Activated T-cell treated with anti-CD3 and anti-CD28 coated beads for 4 hours (primary cell): ENCODE measurements around the gene CETP.
"Not testable (repeated sequence)": the region's sequence is repeated elsewhere in the genome, so short reads cannot be mapped to it uniquely, and the experiment has no call there.

ENCODE experiments used
- DNase-seq: peaks from one replicate; pipeline ENCODE4 v3.0.0-alpha.2; 2020

CETP gene

DNA sequence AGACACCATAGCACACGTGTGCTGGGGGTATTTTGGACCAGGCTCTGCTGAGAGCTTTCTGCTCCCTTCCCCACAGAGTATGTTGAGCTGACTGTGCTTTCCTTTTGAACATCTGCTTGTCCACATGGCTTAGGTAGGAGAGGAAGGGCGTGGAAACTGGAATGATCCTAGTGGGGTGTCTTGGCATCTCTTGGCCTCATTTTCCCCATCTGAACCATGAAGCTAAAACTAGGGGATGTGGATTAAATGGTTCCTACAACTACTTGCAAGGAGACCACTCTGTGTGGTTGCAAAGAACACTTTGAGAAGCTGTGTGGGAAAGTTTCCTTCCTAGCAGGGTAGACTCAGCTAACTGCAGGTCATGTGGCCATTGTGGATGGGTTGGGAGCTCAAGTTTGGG is 20.9 kb downstream of the CETP start:
- no peak for DNase-seq

DNA sequence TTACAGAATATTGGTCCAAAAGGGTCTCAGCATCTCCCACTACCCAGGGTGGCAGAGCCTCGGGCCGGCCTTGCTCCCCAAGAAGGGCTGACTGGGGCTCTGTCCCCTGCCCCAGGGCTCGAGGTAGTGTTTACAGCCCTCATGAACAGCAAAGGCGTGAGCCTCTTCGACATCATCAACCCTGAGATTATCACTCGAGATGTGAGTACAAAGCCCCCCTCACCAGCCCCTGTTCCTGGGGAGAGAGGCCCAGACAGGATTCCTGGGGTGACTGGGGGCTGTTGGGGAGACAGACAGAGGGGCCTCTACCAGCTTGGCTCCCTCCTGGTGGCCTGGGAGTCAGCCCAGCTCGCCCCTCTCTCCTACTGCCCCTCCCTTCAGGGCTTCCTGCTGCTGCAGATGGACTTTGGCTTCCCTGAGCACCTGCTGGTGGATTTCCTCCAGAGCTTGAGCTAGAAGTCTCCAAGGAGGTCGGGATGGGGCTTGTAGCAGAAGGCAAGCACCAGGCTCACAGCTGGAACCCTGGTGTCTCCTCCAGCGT is 21.5 kb downstream of the CETP start:
- DNase-seq: no peak

DNA sequence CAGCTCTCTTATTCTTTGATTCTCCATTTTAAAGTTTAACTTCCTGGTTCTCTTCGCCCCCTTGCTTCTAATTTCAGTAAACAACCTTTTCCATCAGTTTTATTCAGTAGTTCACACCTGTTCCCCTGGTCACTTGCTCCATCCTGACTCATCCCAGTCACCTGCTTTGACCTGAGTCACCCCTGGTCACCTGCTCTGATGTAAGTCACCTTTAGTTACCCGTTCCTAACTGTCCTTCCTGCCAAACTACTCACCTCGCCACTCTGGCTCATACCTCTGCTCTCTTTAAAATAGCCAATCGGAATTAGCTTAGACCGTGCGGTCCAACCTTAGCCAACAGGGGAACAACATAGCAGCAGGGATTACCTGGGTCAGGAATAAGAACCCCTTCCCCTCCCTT is 22.9 kb downstream of the CETP start:
- DNase-seq: no peak

DNA sequence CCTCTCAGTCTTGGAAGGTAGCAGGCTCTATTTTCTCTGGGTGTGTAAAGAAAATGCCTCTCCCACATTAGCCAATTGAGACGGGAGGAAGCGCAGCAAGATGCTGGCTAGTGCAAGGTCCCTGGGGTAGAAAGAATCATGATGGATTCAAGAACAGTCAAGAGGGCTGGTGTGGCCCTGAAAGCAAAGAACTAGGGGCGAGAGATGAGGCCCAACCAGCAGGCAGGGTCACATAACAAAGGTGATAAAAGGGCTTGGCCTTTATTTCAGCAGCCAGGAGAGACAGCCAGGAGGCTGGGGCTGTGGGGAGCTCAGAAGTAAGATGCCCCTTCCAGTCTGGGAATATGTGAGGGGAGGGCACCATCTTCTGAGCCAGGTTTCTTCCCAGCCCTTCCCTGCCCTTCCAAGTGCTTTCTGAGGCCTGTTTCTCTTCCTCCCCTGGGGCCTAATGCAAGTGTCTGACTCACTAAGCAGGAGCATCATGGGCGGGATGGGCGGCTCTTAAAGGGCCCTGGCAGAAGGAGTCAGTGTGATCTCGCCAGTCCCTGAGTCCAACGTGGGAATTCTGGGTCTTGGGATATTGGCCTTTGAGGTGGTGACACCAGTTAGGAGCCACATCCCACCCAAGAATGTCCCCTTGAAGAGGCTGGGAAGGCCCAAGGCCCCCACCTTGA is 23.7 kb downstream of the CETP start:
- no peak for DNase-seq

DNA sequence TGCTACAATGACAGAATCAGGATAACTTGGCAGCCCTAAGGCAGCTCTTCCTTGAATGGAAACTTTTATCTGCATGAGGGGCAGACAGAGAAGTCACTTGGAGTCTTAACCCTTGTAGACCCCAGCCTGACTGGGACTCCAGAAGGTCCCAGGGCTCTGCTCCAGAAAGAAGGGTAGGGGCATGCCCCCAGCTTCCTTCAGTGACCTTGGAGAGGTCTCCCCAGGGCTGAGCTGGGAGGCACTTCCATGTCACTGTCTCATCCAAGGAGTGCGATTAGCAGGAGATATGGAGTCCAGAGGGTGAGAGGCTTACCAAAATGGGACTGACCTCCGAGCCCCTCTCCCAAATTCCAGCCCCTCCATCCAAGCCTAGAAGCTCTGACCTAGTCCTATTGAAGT is 24.2 kb downstream of the CETP start:
- no peak for DNase-seq

DNA sequence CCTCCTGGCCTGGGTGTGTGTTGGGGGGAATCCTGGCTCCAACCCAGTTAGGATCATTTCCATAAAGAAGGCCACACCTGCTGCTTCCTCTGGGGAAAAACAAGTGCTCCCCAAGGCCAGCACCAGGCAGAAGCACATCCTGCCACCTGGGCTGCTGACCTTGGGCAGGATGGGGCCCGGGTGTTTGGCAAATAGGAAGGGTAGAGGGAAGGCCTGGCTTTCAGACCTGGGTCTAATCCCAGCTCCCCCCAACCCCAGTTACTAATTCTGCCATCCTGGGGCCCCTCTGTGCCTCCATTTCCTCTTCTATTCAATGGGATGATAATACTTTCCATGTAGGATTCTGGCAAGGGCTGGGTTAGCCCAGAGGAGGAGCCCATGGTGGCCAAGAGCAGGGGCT is 24.6 kb downstream of the CETP start:
- DNase-seq: no peak

DNA sequence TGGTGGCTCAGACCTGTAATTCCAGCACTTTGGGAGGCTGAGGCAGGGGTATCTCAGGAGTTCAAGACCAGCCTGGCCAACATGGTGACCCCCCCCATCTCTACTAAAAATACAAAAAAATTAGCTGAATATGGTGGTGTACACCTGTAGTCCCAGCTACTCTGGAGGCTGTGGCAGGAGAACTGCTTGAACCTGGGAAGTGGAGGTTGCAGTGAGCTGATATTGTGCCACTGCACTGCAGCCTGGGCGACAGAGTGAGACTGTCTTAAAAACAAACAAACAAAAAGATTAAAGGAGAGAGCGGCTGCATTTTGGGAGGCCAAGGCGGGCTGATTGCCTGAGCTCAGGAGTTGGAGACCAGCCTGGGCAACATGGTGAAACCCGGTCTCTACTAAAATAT is 25.2 kb downstream of the CETP start:
- DNase-seq: not testable (repeated sequence)

DNA sequence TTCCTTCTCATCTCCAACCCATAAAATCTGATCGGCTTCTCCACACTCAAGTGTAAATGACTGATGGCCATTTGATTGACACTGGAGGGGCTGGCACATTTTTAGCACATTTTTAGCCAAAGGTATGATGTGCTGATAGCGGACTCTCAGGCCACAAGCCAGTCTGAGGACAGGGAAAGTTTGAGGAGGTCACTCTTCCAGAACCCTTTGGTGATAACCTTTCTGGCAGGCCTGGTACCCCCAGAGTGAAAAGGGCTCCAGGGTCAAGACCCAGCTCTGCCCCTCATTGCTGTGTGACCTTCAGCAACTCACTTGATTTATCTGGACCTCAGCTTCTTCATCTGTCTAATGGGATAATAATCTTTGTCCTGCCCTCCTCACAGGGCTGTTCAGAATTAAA is 25.9 kb downstream of the CETP start:
- no peak for DNase-seq

DNA sequence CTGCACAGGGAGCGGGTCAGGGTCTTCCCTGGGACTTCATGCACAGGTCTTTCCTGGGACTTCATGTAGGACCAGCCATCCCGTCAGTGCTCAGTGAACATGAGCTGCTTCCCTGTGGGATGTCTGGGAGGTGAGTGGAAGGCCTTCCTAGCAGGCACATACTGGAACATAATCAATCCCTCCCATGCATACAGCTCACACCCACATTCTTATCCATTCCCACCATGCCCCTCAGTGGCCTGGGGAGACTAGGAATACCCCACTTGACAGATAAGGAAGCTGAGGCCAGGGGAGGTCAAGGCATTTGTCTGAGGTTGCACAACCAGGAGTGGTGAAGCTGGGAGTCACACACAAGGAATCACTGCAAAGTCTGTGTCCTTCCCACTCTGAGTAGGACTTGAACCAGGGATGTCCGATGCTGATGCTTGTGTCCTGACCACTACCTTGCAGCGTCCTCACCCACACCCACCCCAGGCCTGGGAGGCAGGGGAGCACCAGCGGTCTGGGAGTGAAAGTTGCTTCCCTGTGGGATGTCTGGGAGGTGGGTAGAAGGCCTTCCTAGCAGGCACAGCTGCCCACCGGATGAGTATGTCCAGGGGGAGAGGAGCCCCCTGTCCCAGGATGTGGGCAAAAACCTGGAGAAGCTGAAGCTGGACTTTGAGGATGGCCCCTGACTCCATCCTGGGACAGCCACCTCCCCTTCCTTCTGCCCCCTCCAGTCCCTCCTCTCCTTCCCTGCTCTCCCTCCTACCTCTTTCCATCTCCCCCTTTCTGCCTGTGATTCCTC is 26.6 kb downstream of the CETP start:
- DNase-seq: no peak

DNA sequence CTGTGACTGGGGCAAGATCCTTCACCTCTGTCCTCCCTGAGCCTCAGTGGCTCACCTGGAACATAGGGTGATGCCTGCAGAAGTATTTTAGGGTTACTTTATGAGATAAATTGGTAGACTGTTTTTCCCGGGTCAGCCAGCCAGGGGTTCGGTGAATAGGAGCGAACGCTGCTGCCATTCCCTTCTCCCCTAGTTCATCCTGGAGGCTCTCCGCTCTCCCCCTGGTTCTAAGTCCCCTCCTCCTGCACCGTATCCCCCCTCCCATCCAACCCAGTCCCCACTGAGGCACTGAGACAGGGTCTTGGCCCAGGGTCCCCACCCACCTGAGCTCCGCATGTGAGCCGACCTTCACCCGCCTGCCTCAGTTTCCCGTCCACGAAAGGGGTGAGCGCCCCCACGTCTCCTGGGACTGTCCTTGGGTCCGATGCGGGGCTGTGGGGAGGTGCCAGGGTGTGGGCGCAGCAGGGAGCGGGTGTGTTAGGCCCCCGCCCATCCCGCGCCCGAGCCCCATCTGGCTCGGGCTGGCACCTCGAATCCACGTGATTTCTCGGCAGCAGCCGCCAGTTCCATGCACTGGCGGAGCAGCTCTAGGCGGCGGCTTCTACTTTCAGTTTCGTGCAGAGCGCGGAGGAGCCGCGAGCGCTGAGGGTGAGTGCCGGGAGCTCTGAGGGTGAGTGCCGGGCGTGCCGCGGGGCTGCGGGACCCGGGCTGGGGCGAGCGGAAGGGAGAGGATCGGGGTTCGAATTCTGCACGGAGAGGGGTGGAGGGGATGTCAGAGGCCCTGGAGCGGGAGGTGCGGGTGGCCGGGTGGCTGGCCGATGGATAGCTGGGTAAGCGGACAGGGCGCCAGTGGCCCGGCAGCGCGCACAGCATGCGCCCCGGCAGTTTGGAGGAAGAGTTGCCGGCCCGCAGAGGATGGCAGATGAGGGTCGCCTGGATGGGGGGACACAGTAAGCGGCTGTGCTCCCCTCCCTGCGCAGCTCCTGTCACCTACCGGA is 27.5 kb downstream of the CETP start, which contains the start of gene NLRC5:
TSS of gene NLRC5 (plus strand) at position 610 of the 998 bp plus-strand sequence. CDS start 31,156 bp downstream, outside the sequence.
- peak; percentile 97 for DNase-seq

DNA sequence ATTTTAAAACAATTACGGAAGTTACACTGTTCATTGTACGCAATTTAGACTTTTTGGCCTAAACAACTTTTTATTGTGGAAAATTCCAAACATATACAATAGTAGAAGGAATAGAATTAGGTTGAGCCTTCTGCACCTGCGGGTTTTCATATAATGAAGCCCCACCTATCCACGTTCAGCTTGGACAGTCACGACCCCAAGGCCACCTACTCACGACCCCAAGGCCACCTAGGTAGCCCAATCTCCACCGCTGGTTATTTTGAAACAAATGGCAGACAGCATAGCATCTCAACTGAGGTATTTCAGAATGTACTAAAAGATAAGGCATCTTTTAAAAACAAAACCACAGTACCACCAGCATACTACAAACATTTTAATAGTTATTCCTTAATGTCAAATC is 28.2 kb downstream of the CETP start:
- no peak for DNase-seq

DNA sequence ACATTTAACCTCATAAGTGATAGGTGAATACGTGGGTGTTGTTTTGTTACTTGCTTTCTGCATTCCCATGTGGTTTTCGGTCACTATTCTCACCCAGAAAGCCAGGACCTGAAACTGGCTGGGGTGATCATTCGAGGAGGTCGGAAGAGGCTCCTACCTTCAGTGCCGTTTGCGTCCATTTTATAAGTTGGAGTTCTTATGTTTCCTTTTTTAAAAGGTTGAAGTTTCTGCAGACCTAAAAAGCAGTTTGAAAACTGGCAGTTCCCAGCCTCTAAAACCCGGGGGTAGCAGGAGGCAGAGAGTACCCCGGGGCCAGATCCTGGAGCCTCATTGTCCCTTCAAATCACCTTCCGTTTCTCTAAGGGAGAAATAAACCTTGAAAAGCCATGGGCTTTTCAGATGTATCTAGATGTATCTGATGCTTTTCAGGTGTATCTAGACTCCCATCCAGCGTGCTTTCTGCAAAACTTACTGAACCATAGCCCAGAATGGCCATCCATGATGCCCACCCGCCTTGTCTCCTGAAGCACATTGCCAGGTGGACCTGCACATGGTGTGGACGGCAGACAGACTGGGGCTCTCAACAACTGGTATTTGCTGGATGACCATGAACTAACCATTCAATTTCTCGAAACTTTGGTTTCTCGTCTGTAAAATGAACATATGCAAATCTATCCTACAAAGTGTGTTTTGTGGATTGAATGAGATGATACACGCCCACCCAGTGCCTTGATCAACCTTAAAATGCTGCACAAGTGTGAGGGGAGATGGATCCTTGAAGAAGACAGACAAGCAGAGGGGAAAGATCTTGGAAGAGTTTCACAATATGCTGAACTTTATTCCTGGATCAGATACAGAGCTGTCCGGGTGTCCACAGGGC is 28.9 kb downstream of the CETP start:
- DNase-seq: no peak

DNA sequence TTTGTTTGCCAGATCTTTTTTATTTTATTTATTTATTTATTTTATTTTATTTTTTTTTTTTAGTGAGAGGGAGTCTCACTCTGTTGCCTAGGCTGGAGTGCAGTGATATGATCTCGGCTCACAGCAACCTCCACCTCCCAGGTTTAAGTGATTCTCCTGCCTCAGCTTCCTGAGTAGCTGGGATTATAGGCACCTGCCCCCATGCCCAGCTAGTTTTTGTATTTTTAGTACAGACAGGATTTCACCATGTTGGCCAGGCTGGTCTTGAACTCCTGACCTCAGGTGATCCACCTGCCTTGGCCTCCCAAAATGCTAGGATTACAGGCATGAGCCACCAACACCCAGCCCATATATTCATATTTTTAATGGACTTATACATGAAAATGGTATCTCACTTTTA is 30.7 kb downstream of the CETP start:
- not testable (repeated sequence) for DNase-seq

DNA sequence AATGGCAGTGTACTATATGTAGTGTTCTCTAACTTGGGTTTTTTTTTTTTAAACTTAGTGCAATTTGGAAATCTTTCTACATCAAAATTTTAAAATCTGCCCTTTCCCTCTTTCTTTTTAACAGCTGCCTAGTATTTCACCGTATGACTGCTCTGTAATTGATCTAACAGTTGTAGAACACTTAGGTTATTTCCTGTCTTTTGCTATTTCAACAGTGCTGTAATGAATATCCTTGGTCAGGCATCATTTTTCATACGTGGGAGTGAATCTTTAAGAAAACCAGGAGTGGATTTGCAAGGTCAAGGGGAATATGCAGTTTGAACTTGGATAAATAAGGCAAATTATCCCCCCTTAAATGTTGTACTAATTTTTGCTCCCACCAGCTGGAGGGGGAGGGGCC is 31.5 kb downstream of the CETP start:
- DNase-seq: no peak

DNA sequence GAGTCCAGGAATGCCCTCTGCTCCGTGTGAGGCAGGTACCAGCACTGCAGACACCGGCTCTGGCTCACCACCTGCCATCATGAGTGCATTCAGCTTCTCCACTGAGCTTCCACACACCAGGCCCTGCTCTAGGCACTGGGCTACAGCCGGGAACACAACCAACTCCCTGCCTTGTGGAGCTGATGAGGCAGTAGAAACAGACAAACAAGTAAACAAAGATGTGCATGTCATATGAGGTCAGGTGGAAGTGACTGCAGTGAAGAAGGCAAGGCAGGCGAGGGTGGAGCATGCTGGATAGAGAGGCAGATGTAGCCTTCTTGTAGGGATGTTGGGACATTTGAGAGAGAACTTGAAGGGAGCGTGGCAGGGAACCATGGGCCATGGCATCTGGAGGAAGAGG is 32.6 kb downstream of the CETP start:
- DNase-seq: no peak

DNA sequence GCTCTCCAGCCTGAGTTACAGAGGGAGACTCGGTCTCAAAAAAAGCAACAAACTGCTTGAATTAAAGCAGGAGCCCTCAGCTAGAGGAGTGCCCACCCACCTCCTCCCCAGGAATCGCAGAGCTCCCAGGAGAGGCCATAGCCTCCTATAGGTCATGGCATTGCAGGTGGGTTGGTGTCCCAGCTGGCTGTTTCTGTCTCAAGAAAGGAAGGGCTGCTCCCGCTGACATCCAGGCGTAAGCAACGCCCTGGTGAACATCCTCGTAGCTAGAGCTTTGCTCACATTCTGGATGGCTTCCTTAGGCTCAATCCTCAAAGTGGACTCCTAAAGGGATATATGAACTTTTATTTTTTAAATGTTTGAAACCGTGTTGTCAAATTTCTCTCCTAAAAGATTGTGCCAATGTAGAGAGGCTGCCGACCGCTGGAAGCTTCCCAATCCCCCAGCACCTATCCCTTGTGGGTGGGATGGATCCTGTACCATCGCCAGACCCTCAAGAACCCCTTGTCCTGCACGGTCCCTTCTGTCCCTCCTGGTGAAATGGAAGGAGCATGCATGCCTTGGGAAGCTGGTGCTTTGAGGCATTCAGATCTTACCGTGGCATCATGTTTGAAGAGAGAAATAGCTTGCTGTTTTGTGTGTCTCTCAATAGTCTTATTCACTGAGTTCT is 33.5 kb downstream of the CETP start:
- DNase-seq: no peak

DNA sequence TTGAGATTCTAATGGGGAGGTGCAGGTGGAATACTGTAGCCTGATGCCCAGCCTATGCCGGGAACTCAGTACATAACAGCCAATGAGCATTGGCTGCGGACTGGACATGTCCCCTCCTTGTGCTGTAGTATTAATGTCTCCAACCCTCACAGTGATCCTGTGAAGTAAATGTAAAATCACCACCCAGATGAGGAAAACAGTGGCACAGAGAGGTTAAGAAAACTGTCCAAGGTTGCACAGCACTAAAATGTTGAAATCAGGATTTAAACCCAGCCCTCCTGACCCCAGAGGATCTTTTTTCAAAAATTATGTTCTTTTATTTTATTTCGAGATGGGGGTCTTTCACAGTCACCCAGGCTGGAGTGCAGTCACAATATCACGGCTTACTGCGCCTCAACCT is 35.5 kb downstream of the CETP start:
- DNase-seq: no peak

DNA sequence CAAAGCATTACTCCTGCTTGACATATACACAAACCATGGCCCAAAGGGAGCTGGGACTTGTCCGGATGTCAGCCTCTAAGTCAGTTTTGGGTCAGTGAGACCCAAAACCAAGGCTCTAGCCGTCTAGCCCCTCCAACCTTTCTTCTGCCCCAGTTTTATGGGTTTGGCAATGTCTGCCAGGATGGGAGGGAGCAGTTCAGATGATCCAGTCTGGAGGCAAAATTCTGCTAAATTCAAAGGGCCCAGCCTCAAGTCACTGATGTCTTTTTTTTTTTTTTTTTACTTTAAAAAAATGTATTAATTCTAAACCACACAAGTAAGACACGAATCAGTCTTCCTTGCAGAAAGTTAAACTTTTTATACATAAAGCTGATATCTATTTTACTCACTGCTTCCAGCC is 36.2 kb downstream of the CETP start:
- DNase-seq: no peak

DNA sequence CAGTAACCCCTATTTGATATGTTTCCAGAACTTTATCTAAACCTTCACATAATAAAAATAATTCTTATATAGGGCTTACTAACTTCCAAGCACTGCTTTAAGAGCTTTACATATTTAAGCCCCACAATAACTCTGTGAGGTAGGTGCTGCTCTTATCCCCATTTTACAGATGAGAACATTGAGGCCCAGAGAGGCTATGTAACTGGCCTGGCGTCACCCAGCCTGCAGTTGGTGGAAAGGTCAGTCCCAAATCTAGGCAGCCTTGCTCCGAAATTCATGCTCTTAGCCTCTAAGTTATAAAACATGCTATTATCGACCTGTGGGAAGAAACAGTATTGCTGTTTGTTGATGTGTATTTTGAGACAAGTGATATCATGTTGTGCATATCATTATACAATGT is 36.6 kb downstream of the CETP start:
- no peak for DNase-seq

DNA sequence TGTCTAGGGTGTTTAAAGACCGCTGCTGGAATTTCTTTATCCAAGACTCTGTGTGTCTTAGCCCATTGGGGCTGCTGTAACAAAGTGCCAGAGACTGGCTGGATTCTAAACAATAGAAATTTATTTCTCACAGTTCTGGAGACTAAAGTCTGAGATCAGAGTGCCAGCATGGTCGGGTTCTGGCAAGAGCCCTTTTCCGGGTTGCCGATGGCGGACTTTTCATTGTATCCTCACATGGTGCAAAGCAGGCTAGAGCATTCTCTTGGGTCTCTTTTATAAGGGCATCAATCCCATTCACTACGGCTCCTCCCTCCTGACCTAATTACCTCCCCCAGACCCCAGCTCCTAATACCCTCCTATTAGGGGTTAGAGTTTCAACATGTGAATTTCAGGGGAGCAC is 37.1 kb downstream of the CETP start:
- no peak for DNase-seq
